GM18858 (cell line): ENCODE data around the gene CCDC91.
"Not testable (repeated sequence)": the region's sequence is repeated elsewhere in the genome, so short reads cannot be mapped to it uniquely, and the experiment has no call there.

Experiments
- ATAC-seq: cut with Tn5 transposase; IDR thresholded peaks from one replicate; pipeline ENCODE4 v1.9.1; 2021; ENCODE audit not compliant: unreplicated experiment

The CCDC91 gene

GRCh38 chr12:28278960-28279359, 88.7 kb downstream of the CCDC91 start:
- ATAC-seq: no peak

GRCh38 chr12:28286352-28286751, 96.1 kb downstream of the CCDC91 start:
- no peak for ATAC-seq

GRCh38 chr12:28290262-28290661, 100.0 kb downstream of the CCDC91 start:
- no peak for ATAC-seq

GRCh38 chr12:28292699-28293098, 102.4 kb downstream of the CCDC91 start:
- ATAC-seq: no peak

GRCh38 chr12:28294300-28294699, 104.0 kb downstream of the CCDC91 start:
- ATAC-seq: no peak

GRCh38 chr12:28296287-28296686, 106.0 kb downstream of the CCDC91 start:
- no peak for ATAC-seq

GRCh38 chr12:28303192-28303591, 112.9 kb downstream of the CCDC91 start:
- no peak for ATAC-seq

- ATAC-seq: no peak
These were observed 116.3 kb downstream of the CCDC91 start for GRCh38 chr12:28306535-28306934.

GRCh38 chr12:28308891-28309290, 118.6 kb downstream of the CCDC91 start:
- no peak for ATAC-seq

- ATAC-seq: no peak
These were observed 123.4 kb downstream of the CCDC91 start for GRCh38 chr12:28313631-28314030.

- ATAC-seq: no peak
These were observed 125.8 kb downstream of the CCDC91 start for GRCh38 chr12:28316049-28316448.

GRCh38 chr12:28318273-28318672, 128.0 kb downstream of the CCDC91 start:
- ATAC-seq: no peak

- ATAC-seq: no peak
These were observed 130.1 kb downstream of the CCDC91 start for GRCh38 chr12:28320353-28320752.

GRCh38 chr12:28327722-28328121, 137.5 kb downstream of the CCDC91 start:
- no peak for ATAC-seq

- ATAC-seq: no peak
These were observed 138.7 kb downstream of the CCDC91 start for GRCh38 chr12:28328967-28329366.

- not testable (repeated sequence) for ATAC-seq
These were observed 139.5 kb downstream of the CCDC91 start for GRCh38 chr12:28329727-28330126.

GRCh38 chr12:28330232-28330631, 140.0 kb downstream of the CCDC91 start:
- ATAC-seq: not testable (repeated sequence)

- ATAC-seq: no peak
These were observed 140.9 kb downstream of the CCDC91 start for GRCh38 chr12:28331130-28331529.

- no peak for ATAC-seq
These were observed 150.2 kb downstream of the CCDC91 start for GRCh38 chr12:28340261-28341045.

GRCh38 chr12:28343713-28344112, 153.5 kb downstream of the CCDC91 start:
- ATAC-seq: no peak

GRCh38 chr12:28346567-28346966, 156.3 kb downstream of the CCDC91 start:
- no peak for ATAC-seq

GRCh38 chr12:28349196-28349595, 158.9 kb downstream of the CCDC91 start:
- ATAC-seq: no peak

- no peak for ATAC-seq
These were observed 160.2 kb downstream of the CCDC91 start for GRCh38 chr12:28350502-28350901.
